NCI-H2029 treated with DMSO at 0.1 percent for 48 hours (cell line): Measurements from ENCODE around the gene FRRS1.
A peak's percentile ranks its signal among the peaks of the same experiment; 100 is the strongest.

Source experiments
- DNase-seq: peaks from one replicate; lab custom pipeline; 2025; lab: John Stamatoyannopoulos, UW

Gene FRRS1

DNA sequence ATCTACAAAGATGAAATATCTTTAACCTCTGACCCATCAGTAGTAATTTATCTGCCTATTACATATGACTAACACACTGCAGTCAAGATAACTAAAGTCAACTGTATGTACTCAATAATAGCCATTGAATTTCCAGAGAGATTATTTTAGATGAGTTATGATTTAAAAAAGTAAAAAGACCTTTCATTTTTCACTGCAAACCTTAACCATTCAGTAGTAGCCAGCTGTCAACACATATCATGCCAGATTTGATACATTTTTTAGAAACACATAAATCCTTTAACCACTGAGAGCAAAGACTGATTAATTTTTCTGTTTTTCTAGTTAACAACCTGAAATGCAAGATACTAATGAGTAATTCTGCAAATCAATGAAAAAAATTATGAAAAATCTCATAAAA, 89.6 kb downstream of the FRRS1 start:
- no peak for DNase-seq

DNA sequence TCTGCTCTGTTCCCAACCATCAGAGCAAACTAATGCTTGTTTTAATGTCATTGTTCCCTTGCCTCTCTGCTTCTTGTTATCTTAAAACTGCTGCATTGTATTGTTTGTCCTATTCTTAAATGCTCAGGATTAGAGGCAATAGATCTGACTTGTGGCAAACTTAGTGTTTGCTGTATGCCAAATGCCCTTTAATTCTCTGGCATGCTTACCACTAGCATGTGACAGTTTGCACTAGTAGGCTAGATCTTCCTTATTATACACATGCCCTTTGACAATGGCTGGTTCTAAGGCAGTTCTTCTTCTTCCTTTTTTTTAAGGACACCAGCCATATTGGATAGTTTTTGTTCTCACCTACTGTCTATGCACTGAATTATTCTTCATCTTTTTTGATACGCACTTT, 90.4 kb downstream of the FRRS1 start:
- no peak for DNase-seq

DNA sequence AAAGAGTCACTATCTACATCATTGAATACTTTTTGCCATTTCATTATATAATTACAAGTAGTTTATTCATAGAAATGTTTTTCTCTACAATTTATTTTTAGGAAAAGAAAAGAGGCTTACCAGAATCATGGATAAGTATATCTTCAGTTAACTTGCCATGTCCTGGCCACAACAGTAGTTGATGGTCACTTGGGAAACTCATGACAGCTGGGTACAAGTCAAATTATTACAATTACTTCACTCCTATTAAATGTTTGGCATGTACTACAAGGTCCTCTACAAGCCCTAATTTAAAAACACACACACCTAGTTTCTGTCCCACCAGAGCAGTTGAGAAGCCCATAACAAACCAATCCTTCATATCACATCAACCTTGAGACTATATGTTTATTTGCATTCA, 91.1 kb downstream of the FRRS1 start:
- DNase-seq, result no peak

DNA sequence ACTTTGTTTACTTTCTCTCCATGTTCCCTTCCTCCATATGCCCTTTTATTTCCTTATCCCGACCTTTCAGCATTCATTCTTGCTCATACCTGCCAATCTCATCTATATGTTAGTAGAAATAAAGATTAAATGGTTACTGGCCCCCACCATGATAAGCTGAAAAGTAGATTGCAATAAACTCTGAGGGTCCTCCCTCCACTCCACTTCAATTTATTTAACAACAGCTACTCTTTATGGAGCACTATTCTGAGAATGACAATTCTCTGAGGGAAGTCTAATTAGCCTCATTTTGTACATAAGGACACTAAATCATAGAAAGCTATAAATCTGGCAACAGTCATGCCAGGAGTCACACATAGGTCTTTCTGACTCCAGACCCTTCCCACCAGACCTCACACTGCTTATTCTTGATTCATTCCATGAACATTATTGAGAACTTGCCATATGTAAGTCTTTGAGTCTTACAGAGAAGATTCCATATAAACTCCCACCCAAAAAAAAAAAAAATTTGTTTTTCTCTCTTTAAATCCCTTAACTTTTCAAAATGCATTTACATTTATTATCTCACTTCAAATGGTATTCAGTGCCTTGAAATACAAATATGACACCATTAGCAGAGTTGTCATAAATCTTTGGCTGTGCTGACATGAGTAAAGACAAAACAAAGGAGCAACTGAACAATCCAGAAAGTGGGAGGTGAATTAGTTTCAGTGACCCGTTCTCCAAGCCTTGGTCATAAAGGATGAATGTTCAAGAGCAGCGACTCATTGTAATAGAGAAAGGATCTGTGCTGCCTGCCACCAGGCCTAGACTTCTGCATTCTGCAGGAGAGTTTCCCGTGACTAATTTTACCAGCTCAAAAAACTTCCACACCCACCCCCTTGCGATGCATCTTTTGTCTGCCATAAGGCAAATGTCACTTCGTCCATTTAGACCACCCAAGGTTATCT, 92.0 kb downstream of the FRRS1 start:
- no peak for DNase-seq

DNA sequence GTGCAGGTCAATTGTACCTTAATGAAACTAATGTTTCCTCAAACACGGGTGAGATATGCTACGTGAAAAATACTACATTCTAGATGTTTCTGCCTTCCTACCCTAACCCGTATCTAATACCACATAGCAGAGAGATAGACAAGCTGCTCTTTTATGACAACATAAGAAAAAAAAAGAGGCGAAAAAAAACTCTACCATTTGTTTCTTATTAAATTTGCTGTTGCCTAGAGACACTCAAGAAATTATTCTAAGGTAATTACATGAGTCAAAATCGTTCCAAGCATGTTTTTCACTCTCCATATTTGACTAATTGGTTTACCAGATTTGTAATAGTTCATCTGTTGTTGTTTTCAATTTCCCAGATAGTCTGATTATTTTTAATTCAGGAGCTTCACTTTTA, 93.1 kb downstream of the FRRS1 start:
- DNase-seq, result no peak

DNA sequence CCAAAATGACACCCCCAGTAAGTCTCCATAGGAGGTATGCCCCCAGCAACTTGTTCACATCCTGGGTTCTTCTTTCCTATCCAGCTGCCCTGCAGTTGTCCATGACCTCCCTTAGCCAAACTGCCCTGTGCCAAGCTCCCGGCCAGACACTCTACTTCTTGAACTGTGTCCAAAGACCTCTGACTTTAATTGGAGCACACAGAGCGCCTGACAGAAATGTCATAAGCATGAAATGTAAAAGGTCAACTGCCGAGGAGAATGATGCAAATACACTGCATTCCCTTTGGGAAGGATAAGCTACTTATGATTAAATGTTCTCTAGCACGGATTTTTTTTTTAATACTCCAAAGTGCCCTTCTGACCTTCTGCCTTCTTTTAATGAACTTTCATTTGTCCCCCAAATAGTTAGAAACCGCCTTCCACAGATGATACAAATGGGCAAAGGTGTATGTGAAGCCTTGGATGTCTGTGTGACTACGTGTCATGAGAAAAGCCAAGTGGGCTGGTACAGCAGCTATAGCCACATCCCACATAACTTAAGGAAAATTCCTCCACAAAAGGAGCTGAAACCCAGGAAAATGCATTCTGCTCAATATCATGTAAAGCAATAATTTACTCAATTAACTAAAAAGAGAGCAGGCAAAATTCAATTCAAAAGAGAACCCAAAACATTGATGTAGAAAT, 93.8 kb downstream of the FRRS1 start:
- DNase-seq, result no peak

DNA sequence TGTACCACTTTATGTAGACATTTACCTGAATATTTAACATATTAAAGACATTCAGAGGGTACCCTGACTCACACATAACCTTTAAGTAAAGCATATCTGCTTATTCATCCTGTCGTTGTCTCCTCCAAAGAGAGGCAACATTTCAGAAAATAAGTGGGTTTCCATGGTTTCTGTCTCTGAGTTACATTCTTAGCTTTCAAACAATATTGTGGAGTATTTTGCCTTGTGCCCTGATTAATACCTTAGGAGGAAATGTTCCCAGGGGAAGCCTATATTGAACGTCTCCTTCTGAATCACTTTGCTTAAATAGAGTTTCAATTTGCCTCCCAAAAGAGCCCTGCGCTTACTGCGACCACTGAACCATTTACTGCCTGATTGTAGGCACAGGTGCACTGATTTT, 94.4 kb downstream of the FRRS1 start:
- DNase-seq, result no peak

DNA sequence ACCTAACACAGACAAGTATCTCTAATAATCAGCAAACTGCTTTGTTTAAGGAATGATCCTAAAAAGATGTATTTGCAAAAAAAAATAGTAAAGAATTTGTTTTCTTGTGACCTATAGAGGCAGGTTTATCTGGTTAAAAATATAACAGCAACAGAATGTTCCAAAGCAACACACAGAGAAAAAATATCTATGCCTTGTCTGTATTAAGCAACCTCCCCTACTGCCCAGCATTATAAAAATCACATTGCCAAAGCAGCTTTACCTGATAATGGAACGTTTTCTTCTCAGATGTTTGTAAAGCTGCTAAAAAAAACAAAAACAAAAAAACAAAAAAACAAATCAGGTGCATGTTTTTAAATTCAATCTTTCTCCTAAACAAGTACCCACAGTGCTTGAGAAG, 95.9 kb downstream of the FRRS1 start:
- no peak for DNase-seq

DNA sequence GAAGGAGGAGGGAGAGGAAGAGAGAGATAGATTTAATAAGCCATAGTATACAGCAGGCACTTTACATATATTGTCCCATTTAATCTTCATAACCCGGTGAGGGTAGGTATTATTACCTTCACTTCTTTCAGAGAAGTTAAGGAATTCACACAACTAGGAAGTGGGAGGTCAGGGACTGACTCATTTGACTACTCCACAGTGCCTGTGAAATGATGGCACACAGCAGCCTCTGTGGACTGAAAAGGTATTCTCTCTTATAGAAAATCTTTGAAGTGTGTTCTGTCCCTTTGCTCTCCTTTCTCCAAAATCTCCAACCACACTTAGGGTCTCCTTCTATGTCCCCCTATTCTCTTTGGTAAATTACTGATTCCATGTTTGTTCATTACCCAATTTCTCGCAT, 96.6 kb downstream of the FRRS1 start:
- DNase-seq, result no peak

DNA sequence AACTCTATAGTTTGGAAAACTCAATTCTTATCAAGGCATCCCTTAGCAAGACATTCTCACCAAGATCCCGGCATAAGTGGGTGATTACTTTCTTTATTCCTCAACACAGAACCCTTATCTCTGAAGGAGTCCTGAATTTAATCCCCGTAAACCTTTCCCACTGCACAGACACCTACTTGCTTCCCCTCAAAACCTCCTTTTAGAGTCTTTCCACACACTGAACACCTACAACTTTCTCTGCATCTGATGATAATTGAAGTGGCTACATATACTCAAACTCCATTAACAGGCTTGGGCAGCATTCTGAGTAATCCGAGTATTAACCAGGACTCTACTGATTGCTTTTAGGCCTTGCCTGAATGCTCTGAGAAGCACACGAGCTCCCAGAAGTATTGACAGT, 97.1 kb downstream of the FRRS1 start:
- no peak for DNase-seq

DNA sequence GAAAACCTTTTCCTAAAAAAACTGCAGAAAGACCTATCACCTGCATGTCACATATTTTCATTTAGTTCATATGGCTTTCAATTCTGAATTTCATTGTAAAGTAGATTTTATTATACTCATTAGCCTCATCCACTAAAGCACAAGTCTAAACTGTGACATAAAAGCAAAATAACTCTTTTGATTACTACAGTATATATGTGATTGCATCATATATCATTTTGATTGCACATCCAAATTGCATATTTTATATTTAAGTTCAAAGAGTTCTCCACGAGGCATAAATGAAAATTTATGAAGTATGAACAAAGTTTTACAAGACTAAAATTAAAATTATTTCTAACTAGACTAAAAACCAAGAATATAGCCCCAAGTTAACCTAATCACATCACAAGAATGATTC, 101.2 kb downstream of the FRRS1 start:
- DNase-seq, result no peak

DNA sequence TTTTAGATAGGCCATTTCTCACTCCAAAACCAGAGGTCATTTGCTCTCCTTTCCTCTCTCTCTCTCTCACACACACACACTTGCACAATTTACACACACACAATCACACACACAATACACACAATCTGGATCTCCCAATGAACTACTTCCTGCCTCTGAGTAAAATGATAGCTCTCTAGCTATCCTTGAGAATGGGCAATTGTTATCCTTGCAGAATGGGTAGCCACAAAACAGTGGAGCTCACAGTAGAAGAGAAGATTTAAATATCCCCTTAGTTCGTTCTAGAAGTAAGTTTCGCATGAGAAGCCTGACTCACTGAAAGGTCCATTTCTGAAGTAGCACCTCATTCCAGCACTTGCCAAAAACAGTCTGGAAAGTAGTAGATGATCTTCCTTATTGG, 102.9 kb downstream of the FRRS1 start:
- no peak for DNase-seq

DNA sequence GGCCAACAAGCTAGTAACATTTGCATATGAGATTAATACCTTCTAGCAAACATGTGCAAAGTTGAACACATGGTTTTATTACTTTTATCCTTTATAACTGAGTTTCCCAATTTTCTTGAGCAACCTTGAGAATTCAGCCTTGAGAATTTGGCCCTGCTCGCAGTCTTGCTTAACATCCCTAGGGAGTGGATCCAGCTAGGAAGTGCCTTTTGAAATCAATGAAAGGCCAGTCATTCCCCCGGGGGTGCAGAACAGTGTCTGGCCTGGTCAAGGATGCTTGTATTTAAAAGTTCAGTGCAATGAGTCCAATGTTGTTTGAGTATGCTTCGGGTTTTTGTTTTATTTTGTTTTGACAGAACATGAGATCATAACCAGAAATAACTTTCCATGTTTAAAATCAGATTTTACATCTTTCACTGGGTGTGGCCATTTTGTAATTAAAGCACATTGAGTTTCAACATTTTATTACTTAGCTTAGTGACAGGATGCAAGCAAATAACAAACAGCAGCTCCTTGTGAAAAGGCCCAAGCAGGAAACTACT, 103.8 kb downstream of the FRRS1 start:
- no peak for DNase-seq

DNA sequence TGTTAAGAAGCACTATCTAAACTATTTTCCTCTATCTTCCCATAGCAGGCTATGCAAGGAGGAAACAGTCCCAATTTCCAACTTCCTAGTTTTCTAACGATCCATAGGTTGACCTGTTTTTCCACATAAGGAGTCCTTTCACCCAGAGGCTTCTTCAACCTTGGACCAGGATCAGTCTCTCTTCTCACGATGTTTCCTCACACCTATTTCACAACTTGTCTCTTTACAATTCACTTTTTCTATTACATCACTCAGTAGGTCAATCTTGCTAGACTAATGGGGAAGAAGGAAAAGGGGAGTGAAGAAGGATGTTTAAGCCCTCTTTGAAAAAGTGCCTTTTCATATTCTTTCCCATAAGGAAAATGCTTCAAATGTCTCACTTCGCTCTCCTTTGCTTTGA, 104.7 kb downstream of the FRRS1 start:
- no peak for DNase-seq

DNA sequence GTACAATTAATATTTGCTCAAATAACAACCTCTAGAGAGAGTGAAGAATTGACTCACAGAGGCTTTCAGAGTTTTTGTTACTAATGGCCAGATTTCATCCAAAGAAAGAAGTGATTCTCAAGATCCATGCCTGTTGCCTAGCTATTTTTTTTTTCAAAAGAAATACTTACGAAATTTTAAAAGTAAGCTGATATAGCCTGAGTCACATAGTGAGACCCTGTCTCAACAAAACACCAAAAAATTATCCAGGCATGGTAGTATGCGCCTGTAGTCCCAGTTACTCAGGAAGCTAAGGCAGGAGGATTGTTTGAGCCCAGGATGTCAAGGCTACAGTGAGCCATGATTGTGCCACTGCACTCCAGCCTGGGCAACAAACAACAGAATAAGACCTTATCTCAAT, 105.9 kb downstream of the FRRS1 start:
- no peak for DNase-seq

DNA sequence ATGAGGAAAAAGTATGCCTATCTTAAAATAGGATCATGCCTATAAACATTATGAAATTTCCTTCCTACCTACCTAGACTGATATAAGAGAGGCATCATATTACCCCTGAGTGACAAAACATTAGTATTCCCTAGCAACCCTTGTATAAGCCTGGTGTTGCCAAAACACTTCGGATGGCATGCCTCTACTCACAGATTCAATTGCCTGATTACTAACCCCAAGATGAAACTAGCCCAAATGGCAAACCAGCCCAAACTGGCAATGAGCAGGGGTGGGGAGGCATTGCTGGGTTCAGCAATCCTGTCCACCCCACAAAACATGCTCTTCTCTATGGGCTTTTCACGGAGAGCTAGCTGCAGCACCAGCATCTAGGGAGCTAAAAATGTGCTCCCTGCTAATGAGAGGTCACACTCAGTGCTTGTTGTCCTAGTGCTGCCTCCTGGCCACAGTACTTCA, 106.7 kb downstream of the FRRS1 start:
- DNase-seq, result peak; percentile 84
